ENCODE results near the gene GSTCD. TPM values are rescaled to one million over a fixed set of nuclear protein-coding genes. Genes with fewer than 3 reads are reported as not detected.

GSTCD gene
- total RNA-seq, 4 donors from 2014 or later = 8.2 to 19.6 (median 11.4) TPM

DNA sequence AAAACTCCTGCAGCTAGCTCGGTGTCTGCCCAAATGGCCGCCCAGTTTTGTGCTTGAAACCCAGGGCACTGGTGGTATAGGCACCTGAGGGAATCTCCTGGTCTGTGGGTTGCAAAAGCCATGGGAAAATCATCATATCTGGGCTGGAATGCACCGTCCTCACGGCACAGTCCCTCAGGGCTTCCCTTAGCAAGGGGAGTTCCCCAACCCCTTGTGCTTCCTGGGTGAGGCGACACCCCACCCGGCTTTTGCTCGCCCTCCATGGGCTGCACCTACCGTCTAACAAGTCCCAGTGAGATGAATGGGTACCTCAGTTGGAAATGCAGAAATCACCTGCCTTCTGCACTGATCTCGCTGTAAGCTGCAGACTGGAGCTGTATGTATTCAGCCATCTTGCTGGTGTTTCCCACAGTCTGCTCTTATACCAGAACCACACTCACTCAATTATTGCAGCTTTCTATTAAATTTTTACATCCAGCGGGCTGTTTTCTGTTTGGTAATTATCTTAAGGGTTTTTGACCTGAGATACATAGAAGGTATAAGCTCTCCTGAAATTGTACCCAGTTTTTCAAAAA lies 150.0 kb downstream of the GSTCD start:
- no peak for DNase-seq (ENCODE audit: low spot score in 2 of 2)
- H3K9me3 ChIP-seq = peaks cover 19% of the 10 kb centered on the region
- no peak overlapping the region for H3K27ac ChIP-seq
- H3K4me3 ChIP-seq = no peak overlapping the region
- H3K27me3 ChIP-seq = no peaks in the 10 kb centered on the region
- no peaks in the 10 kb centered on the region for H3K4me1 ChIP-seq
- TF ChIP-seq POLR2AphosphoS5 (IDR thresholded peaks at IDR 0.05) = no peak
- no peak for TF ChIP-seq EP300 (IDR thresholded peaks at IDR 0.05)
- TF ChIP-seq POLR2A (IDR thresholded peaks at IDR 0.05) = no peak
- TF ChIP-seq, protein P1, sequence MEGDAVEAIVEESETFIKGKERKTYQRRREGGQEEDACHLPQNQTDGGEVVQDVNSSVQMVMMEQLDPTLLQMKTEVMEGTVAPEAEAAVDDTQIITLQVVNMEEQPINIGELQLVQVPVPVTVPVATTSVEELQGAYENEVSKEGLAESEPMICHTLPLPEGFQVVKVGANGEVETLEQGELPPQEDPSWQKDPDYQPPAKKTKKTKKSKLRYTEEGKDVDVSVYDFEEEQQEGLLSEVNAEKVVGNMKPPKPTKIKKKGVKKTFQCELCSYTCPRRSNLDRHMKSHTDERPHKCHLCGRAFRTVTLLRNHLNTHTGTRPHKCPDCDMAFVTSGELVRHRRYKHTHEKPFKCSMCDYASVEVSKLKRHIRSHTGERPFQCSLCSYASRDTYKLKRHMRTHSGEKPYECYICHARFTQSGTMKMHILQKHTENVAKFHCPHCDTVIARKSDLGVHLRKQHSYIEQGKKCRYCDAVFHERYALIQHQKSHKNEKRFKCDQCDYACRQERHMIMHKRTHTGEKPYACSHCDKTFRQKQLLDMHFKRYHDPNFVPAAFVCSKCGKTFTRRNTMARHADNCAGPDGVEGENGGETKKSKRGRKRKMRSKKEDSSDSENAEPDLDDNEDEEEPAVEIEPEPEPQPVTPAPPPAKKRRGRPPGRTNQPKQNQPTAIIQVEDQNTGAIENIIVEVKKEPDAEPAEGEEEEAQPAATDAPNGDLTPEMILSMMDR (IDR thresholded peaks at IDR 0.05) = no peak
- 96% methylated on average over 10 of the region's 10 CpGs for WGBS
- H3K36me3 ChIP-seq = no peaks in the 10 kb centered on the region

- no peak overlapping the region for H3K27ac ChIP-seq
These were observed 150.6 kb downstream of the GSTCD start for GRCh38 chr4:105859233-105859632.

DNA sequence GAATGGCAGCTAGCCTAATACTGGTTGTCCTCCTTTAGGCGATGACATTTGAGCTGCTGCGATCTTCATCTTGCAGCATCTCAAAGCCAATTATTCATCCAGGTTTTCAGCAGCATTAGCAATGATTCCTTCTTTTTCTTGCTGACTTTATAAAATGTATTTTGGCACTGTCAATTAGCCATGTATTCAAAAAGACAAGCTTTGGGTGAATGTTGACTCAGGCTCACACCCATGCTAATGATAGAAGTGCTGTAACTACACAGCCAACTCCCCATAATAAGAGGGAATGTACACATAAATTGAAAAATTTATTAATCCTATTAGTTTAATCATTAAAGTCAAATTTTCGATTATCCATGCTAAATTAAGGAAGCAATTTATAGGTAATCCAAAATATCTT lies 162.4 kb downstream of the GSTCD start:
- H3K36me3 ChIP-seq = no peaks in the 10 kb centered on the region
- DNase-seq (ENCODE audit: low spot score in 2 of 2) = no peak
- 65% methylated on average over 3 of the region's 3 CpGs for WGBS
- H3K27me3 ChIP-seq = no peaks in the 10 kb centered on the region
- TF ChIP-seq, protein P1 (IDR thresholded peaks at IDR 0.05) = no peak
- TF ChIP-seq POLR2AphosphoS5 (IDR thresholded peaks at IDR 0.05) (no peak), POLR2A (IDR thresholded peaks at IDR 0.05) (no peak), EP300 (IDR thresholded peaks at IDR 0.05) (no peak)
- H3K9me3 ChIP-seq = no peaks in the 10 kb centered on the region
- no peak overlapping the region for H3K27ac ChIP-seq
- H3K4me1 ChIP-seq = no peaks in the 10 kb centered on the region
- no peak overlapping the region for H3K4me3 ChIP-seq

More at GRCh38 chr4:105859233-105859632, 150.6 kb downstream of the GSTCD start:
- 38% methylated on average over 1 of the region's 1 CpG for WGBS
- no peaks in the 10 kb centered on the region for H3K4me1 ChIP-seq
- peaks cover 19% of the 10 kb centered on the region for H3K9me3 ChIP-seq
- no peaks in the 10 kb centered on the region for H3K27me3 ChIP-seq
- DNase-seq (ENCODE audit: low spot score in 2 of 2) = no peak
- H3K36me3 ChIP-seq = no peaks in the 10 kb centered on the region
- H3K4me3 ChIP-seq = no peak overlapping the region
- TF ChIP-seq EP300 (IDR thresholded peaks at IDR 0.05) = no peak
- TF ChIP-seq POLR2AphosphoS5 (IDR thresholded peaks at IDR 0.05) = no peak
- TF ChIP-seq, protein P1 (IDR thresholded peaks at IDR 0.05) = no peak

GRCh38 chr4:105871997-105872396 lies 163.4 kb downstream of the GSTCD start:
- DNase-seq (ENCODE audit: low spot score in 2 of 2) = no peak
- Histone ChIP-seq H3K4me3 (no peak overlapping the region), H3K4me1 (no peaks in the 10 kb centered on the region), H3K36me3 (no peaks in the 10 kb centered on the region), H3K27ac (no peak overlapping the region), H3K27me3 (no peaks in the 10 kb centered on the region), H3K9me3 (no peaks in the 10 kb centered on the region)
- TF ChIP-seq EP300 (IDR thresholded peaks at IDR 0.05) = no peak
- TF ChIP-seq, protein P1 (IDR thresholded peaks at IDR 0.05) = no peak
- 79% methylated on average over 2 of the region's 2 CpGs for WGBS

DNA sequence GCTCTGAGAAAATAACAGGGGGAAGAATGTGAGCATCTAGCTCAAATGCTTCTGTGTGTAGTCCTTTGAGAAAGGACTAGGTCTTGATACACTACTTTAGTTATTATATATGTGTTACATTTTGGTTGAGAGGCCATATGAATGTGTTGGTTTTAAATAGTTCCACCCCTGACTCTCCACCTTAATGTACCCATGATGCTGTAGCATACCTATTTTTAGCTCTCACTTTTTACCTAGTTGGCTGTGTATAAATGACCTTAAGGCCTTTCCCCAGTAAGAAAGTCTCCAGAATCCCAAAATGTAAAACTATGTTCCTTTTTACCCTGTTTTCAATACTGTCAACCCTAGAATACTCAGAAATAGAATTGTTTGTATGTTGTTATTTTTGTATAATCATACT lies 166.6 kb downstream of the GSTCD start:
- no peak for DNase-seq (ENCODE audit: low spot score in 2 of 2)
- H3K36me3 ChIP-seq = no peaks in the 10 kb centered on the region
- TF ChIP-seq, protein P1 (IDR thresholded peaks at IDR 0.05) = no peak
- TF ChIP-seq POLR2AphosphoS5 (IDR thresholded peaks at IDR 0.05) (no peak), EP300 (IDR thresholded peaks at IDR 0.05) (no peak), POLR2A (IDR thresholded peaks at IDR 0.05) (no peak)
- no peak overlapping the region for H3K4me3 ChIP-seq
- H3K27ac ChIP-seq = no peak overlapping the region
- H3K9me3 ChIP-seq = no peaks in the 10 kb centered on the region
- peaks cover 3% of the 10 kb centered on the region for H3K4me1 ChIP-seq
- H3K27me3 ChIP-seq = no peaks in the 10 kb centered on the region
